ENCODE results near the gene SMARCAL1. TPM values are rescaled to one million over a fixed set of nuclear protein-coding genes. Genes with fewer than 3 reads are reported as not detected.

Gene SMARCAL1
- total RNA-seq, 2 donors from 2014 or later, result 12.1 to 16.0 TPM

GRCh38 chr2:216389570-216389969 is 22.7 kb upstream of the SMARCAL1 start:
- no peak for DNase-seq (ENCODE audit: low spot score)
- Histone ChIP-seq H3K27ac (no peak overlapping the region), H3K27me3 (no peaks in the 10 kb centered on the region), H3K36me3 (no peaks in the 10 kb centered on the region), H3K4me1 (no peaks in the 10 kb centered on the region), H3K9me3 (no peaks in the 10 kb centered on the region), H3K4me3 (no peak overlapping the region)
- TF ChIP-seq, protein P1, sequence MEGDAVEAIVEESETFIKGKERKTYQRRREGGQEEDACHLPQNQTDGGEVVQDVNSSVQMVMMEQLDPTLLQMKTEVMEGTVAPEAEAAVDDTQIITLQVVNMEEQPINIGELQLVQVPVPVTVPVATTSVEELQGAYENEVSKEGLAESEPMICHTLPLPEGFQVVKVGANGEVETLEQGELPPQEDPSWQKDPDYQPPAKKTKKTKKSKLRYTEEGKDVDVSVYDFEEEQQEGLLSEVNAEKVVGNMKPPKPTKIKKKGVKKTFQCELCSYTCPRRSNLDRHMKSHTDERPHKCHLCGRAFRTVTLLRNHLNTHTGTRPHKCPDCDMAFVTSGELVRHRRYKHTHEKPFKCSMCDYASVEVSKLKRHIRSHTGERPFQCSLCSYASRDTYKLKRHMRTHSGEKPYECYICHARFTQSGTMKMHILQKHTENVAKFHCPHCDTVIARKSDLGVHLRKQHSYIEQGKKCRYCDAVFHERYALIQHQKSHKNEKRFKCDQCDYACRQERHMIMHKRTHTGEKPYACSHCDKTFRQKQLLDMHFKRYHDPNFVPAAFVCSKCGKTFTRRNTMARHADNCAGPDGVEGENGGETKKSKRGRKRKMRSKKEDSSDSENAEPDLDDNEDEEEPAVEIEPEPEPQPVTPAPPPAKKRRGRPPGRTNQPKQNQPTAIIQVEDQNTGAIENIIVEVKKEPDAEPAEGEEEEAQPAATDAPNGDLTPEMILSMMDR (IDR thresholded peaks at IDR 0.05), result no peak

DNA sequence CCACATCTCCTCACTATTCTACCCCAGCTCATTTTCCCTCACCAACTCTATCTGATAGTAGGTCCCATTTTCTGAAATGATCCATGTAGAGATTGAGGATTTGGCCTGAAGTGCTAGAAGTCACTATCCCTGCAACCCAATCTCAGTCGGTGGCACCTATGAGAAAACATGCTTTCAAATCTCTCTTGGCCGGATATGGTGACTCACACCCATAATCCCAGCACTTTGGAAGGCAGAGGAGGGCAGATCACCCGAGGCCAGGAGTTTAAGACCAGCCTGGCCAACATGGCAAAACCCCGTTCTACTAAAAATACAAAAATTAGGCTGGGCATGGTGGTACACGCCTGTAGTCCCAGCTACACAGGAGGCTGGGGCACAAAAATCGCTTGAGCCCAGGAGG is 20.9 kb upstream of the SMARCAL1 start:
- H3K36me3 ChIP-seq, result no peaks in the 10 kb centered on the region
- H3K27me3 ChIP-seq, result no peaks in the 10 kb centered on the region
- H3K9me3 ChIP-seq, result no peaks in the 10 kb centered on the region
- H3K4me3 ChIP-seq, result no peak overlapping the region
- TF ChIP-seq, protein P1 (IDR thresholded peaks at IDR 0.05), result no peak
- no peaks in the 10 kb centered on the region for H3K4me1 ChIP-seq
- no peak overlapping the region for H3K27ac ChIP-seq
- no peak for DNase-seq (ENCODE audit: low spot score)

DNA sequence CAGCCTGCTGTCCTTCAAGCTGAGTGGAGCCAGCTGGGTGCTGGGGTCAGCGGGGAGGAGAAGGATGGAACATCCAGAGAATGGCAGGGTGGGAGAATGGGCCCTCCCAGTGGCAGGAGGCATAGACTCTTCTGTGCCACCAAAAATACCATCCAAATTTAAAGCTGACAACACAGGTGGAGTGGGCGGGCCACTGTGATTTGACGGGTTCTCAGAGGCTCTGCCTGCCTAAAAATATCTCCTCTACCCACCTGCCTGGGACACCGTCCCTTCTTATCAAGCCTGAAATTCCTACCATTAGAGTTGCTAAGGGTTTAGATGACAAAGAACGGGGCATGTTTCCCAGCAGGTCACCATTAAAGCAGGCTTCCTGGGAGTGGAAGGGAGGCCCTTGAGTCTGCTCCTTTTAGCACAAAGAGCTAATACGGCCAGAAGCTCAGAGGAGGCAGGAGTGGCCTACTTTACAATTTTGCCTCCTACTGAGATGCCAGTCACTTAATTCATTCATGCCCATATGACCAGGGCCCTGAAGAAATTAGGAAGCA is 20.2 kb upstream of the SMARCAL1 start:
- no peak for DNase-seq (ENCODE audit: low spot score)
- Histone ChIP-seq H3K27me3 (no peaks in the 10 kb centered on the region), H3K4me1 (no peaks in the 10 kb centered on the region), H3K27ac (no peak overlapping the region), H3K4me3 (no peak overlapping the region), H3K36me3 (no peaks in the 10 kb centered on the region), H3K9me3 (no peaks in the 10 kb centered on the region)
- TF ChIP-seq, protein P1 (IDR thresholded peaks at IDR 0.05), result no peak

DNA sequence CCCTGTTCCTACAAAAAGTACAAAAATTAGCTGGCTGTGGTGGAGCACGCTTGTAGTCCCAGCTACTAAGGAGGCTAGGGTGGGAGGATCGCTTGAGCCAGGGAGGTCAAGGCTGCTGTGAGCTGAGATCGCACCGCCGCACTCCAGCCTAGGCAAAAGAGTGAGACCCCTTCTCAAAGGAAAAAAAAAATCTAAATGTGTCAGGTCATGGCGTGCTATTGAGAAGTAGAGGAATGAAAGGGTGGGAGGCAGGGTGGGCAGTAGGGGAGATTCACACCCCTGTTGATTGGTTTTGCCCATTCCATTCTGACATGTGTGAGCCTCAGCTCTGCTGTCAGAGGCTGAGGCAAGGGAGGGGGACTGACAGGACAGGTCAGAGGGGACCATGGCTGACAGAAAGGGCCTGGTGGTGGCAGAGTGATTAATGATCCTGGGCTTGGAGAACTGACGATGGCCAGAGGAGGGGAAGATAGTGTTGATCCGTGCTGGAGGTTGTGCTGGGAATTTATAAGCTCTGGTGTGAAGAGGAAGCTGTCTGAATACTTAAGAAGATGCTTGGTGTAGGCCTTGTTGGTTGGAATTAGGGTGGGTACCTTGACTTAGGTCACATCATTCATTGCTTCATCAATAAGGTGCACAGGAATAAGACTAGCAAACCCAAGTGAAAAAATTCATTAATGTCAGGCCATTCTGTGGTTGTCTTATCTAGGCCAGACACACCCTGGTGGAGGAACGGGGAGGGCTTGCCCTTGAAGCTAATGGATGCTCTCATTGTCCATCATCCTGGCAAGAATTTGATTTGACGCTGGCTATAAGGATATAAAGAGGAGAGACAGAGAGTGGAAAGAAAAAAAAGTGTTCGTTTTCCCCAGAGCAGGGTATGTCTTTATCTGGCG is 19.1 kb upstream of the SMARCAL1 start:
- TF ChIP-seq, protein P1 (IDR thresholded peaks at IDR 0.05), result no peak
- H3K4me1 ChIP-seq, result no peaks in the 10 kb centered on the region
- no peaks in the 10 kb centered on the region for H3K27me3 ChIP-seq
- no peak overlapping the region for H3K27ac ChIP-seq
- no peaks in the 10 kb centered on the region for H3K36me3 ChIP-seq
- no peak for DNase-seq (ENCODE audit: low spot score)
- H3K4me3 ChIP-seq, result no peak overlapping the region
- no peaks in the 10 kb centered on the region for H3K9me3 ChIP-seq

- TF ChIP-seq, protein P1 (IDR thresholded peaks at IDR 0.05), result no peak
- H3K36me3 ChIP-seq, result no peaks in the 10 kb centered on the region
- no peaks in the 10 kb centered on the region for H3K9me3 ChIP-seq
- no peaks in the 10 kb centered on the region for H3K4me1 ChIP-seq
- no peak overlapping the region for H3K27ac ChIP-seq
- DNase-seq (ENCODE audit: low spot score), result no peak
- no peaks in the 10 kb centered on the region for H3K27me3 ChIP-seq
- no peak overlapping the region for H3K4me3 ChIP-seq
These were observed 17.4 kb upstream of the SMARCAL1 start for GRCh38 chr2:216394881-216395280.

Data from right atrium auricular region (tissue), 2 donors.